ENCODE results near the gene TOX2.
A peak's percentile ranks its signal among the peaks of the same experiment; 100 is the strongest.

The TOX2 gene

DNA sequence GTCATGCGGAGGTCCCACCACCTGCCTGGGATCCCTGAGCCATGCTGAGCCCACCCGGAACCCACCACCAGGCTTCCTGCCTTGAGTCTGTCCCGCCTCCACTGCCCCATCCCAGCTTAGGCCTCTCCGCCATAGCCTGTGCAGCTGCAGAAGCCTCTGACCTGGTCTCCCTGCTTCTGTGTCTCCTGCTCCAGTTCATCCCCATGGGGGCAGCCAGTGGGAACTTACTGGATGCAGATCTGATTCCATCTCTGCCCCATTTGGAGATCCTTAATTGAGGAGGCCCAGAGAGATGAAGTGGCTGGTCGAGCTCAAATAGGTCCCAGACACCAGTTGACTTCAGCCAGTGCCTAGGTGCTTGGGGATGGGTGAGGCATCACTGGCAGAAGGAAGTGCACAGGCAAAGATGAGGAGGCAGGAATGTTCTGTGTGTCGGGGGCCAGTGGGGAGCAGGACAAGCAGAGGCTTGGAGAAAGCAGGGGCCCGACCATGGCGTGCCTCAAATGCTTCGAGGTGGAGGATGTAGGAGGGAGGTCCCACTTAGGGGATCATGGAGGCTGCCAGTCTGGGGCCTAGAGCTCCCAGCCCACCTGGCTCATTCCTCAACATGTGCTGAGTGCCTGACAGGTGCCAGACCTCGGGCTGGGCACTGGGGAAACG is 112.8 kb downstream of the TOX2 start:
- TF ChIP-seq, protein P1, sequence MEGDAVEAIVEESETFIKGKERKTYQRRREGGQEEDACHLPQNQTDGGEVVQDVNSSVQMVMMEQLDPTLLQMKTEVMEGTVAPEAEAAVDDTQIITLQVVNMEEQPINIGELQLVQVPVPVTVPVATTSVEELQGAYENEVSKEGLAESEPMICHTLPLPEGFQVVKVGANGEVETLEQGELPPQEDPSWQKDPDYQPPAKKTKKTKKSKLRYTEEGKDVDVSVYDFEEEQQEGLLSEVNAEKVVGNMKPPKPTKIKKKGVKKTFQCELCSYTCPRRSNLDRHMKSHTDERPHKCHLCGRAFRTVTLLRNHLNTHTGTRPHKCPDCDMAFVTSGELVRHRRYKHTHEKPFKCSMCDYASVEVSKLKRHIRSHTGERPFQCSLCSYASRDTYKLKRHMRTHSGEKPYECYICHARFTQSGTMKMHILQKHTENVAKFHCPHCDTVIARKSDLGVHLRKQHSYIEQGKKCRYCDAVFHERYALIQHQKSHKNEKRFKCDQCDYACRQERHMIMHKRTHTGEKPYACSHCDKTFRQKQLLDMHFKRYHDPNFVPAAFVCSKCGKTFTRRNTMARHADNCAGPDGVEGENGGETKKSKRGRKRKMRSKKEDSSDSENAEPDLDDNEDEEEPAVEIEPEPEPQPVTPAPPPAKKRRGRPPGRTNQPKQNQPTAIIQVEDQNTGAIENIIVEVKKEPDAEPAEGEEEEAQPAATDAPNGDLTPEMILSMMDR (IDR thresholded peaks at IDR 0.05; ENCODE audit: insufficient read depth, low read length, poor library complexity, severe bottlenecking) = no peak
- no peak for DNase-seq (ENCODE audit: extremely low read depth, insufficient read length)
- no peaks in the 10 kb centered on the region for H3K36me3 ChIP-seq (ENCODE audit: control insufficient read depth, insufficient read depth, low read length)
- H3K4me3 ChIP-seq (replicated peaks; ENCODE audit: low read depth, low read length) = no peak overlapping the region
- no peaks in the 10 kb centered on the region for H3K27me3 ChIP-seq (replicated peaks; ENCODE audit: control insufficient read depth, insufficient read depth, low read length)

DNA sequence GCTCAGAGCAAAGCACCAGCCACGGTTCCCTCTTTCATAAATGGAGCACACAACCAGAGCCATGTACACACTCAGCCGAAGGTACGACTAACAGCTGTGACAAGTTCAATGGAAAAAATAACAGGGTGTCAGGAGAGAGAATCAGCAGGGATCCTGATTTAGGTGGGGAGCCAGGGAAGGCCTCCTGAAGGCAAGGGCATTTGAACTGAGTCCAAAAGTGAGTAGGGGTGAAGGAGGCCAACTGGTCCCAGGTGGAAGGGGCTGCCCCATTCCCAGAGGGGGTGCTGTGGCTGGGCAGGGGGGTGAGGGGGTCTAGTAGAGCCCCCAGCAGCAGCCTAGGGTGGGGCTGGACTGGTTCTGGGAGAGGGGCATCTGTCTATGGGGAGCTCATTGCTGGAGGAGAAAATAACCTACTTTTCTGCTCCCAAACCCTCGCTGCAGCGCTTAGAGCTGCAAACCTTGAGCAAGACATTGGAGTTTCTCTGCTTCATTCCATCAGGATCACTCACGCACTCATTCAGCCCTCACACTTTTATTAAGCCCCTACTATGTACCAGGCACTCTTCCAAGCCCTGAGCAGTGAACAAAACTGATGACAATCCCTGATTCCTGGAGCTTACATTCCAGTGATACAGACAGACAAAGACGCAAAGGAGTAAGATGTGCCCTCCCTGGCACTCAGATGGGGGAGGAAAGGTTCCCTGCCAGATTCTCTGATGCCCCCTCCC is 113.5 kb downstream of the TOX2 start:
- DNase-seq (ENCODE audit: extremely low read depth, insufficient read length) = no peak
- no peaks in the 10 kb centered on the region for H3K27me3 ChIP-seq (replicated peaks; ENCODE audit: control insufficient read depth, insufficient read depth, low read length)
- no peaks in the 10 kb centered on the region for H3K36me3 ChIP-seq (ENCODE audit: control insufficient read depth, insufficient read depth, low read length)
- no peak overlapping the region for H3K4me3 ChIP-seq (replicated peaks; ENCODE audit: low read depth, low read length)
- TF ChIP-seq, protein P1 (IDR thresholded peaks at IDR 0.05; ENCODE audit: insufficient read depth, low read length, poor library complexity, severe bottlenecking) = no peak

DNA sequence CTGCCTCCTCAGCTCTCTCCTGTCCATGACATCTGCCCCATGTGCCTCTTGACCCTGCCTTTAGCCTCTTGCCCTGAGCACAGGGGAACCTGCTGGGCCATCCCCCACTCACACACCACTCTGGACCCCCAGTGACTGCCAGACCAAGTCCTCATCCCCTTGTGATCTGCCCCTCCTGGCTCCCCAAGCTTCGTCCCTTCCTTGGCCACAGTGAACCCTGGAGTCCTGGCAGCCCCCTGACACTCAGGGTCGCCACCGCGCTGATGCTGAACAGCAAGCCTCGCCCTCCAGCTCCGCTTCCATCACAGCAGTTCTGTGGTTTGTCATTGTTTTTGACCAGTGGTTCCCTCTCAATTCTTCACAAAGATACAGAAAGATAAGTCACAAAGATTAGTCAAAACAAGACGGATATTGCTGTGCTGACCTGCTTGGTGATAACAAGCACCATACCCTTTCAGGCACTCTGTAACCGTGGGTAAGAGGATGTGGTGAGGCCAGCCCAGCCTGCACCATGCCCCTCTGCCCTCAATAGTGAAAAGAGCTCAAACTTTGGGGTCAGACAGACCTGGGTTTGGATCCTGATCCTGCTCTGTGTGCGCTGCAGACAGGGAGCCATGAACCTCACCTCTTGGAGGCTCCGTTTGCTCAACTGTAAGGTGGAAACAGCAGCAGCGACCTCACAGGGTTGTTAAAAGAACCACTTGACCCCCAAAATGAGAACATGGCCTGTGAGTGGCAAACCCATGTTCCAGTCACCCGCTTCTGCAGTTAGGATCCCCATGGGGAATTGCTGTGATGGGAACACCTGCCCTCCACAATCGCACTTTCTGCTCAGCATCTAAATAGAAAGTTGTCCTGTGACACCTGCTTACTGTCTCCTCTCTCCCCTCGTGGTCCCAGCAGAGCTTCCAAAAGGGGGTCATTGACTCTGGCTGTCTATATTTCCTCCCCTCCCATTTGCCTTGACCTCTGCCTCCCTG is 114.5 kb downstream of the TOX2 start:
- no peaks in the 10 kb centered on the region for H3K27me3 ChIP-seq (replicated peaks; ENCODE audit: control insufficient read depth, insufficient read depth, low read length)
- TF ChIP-seq, protein P1 (IDR thresholded peaks at IDR 0.05; ENCODE audit: insufficient read depth, low read length, poor library complexity, severe bottlenecking) = no peak
- DNase-seq (ENCODE audit: extremely low read depth, insufficient read length) = peak; percentile 84
- H3K36me3 ChIP-seq (ENCODE audit: control insufficient read depth, insufficient read depth, low read length) = no peaks in the 10 kb centered on the region
- H3K4me3 ChIP-seq (replicated peaks; ENCODE audit: low read depth, low read length) = no peak overlapping the region; the same call in 1 of the 2 replicates

DNA sequence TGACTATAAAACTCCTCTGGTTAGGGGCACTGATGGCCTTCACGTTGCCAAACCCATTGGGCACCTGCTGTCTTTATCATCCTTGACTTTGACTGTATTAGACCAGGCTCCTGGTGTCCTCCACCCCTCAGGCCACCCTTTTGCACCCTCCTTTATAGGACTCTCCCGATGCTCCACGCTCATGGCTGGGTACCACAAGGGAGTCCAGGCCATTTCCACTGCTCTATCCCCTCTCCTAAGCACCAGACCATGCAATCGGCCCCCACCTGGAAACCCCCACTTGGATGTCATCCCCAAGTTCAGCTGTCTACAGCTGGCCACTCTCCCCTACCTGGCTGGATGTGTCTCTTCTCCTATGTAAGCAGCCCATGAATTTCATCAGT is 115.2 kb downstream of the TOX2 start:
- Histone ChIP-seq H3K36me3 (ENCODE audit: control insufficient read depth, insufficient read depth, low read length) (no peaks in the 10 kb centered on the region), H3K27me3 (replicated peaks; ENCODE audit: control insufficient read depth, insufficient read depth, low read length) (no peaks in the 10 kb centered on the region), H3K4me3 (replicated peaks; ENCODE audit: low read depth, low read length) (no peak overlapping the region)
- TF ChIP-seq, protein P1 (IDR thresholded peaks at IDR 0.05; ENCODE audit: insufficient read depth, low read length, poor library complexity, severe bottlenecking) = no peak
- DNase-seq (ENCODE audit: extremely low read depth, insufficient read length) = no peak

DNA sequence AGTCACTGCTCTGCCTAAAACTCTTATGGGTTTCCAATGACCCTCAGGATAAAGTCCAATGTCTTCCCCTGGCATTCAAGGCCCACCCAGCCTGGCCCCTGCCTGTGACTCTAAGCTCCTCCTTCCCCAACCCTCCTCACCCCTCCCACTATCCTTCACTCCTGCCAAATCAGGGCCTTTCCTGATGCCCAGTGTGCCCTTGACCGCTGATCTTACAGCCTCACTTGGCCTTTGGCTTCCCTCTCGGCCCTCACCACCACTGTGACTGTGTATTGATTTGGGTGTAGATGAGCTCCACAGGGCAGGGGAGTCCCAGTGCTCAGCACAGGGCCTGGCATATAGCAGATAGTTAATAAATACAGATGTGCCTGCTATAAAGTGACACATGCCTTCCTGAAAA is 115.7 kb downstream of the TOX2 start:
- Histone ChIP-seq H3K36me3 (ENCODE audit: control insufficient read depth, insufficient read depth, low read length) (no peaks in the 10 kb centered on the region), H3K4me3 (replicated peaks; ENCODE audit: low read depth, low read length) (no peak overlapping the region), H3K27me3 (replicated peaks; ENCODE audit: control insufficient read depth, insufficient read depth, low read length) (no peaks in the 10 kb centered on the region)
- no peak for DNase-seq (ENCODE audit: extremely low read depth, insufficient read length)
- TF ChIP-seq, protein P1 (IDR thresholded peaks at IDR 0.05; ENCODE audit: insufficient read depth, low read length, poor library complexity, severe bottlenecking) = no peak
